HG02642 (cell line): ENCODE results near the gene MICU1.
"Not testable (repeated sequence)": the region's sequence is repeated elsewhere in the genome, so short reads cannot be mapped to it uniquely, and the experiment has no call there.

ENCODE experiments used
- ATAC-seq: cut with Tn5 transposase; IDR thresholded peaks from one replicate; pipeline ENCODE4 v1.9.1; 2021; ENCODE audit warnings: mild to moderate bottlenecking; ENCODE audit not compliant: unreplicated experiment, poor library complexity

Gene MICU1

DNA sequence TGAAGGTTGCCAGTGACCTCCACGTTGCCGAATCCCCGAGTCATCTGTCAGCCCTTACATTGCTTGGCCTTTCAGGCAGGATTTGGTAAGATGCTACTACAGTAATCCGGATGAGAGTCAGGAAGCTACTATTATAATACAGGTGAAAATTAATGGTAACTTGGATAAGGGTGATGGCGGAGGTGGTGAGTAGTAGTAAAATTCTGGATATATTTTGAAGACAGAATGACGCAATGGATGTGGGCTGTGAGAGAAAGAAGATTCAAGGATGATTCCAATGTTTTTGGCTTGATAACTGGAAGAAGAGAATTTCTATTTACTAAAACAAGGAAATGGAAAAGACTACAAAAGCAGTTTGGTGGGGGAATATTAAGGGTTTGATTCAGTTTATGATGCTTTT, 269.8 kb downstream of the MICU1 start:
- ATAC-seq, result no peak

DNA sequence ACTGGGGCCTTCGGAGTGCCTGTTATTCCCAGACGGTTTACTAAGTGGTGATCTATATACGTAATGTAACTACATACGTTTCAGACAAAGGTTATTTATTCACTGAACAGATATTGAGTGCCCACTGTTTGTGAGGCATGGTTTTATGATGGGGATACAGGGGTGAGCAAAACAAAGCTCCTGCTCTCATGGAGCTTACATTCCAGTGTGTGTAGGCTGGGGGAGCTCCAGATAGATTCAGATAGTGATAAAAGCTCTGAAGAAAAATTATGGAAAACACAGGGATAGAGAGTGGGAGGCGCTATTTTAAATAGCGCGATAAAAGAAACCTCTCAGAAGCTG, 270.7 kb downstream of the MICU1 start:
- no peak for ATAC-seq

DNA sequence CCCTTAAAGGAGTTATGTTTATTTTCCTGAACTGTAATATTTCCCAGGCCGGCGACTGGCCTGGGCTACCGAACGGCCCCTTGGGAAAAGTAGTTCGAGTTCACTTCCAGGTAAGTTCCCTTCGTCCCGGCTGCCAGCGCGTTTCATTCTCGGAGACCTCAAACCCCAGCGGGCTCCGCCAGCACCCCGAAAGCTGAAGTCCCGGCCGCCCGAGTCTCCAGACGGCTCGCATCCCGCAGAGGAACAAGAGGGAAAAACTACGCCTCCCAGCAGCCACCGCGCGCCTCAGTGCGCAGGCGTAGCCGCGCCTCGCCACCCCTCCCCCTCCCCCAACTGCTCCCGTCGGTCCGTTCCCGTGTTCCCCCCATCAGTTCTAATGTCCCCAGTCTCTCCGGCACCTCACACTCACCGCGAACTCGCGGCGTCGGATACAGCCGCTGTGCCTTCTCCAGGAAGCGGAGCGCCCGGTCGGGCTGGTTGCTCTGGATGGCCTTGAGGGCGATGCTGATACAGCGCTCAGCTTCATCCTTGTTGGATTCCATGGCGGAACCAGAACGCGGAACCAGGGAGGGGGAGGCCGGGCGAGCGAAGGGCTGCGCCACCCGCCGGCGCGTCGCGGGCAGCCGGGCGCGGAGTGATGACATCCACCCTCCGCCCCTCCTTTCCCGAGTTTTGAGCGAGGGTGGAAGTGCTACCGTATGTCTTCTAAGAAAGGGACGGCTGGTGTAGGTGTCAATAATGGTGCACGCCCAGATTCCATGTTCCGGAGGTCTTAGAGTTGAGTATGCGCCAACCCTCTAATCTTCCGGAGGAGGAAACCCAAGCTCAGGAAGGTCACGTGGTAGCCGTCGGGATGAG, 271.3 kb downstream of the MICU1 start, which contains the start of gene DNAJB12:
Gene DNAJB12 (minus strand): TSS at position 564 of the 858 bp plus-strand sequence. CDS start 22 bp downstream, at position 542.
- peak; percentile 75 for ATAC-seq

DNA sequence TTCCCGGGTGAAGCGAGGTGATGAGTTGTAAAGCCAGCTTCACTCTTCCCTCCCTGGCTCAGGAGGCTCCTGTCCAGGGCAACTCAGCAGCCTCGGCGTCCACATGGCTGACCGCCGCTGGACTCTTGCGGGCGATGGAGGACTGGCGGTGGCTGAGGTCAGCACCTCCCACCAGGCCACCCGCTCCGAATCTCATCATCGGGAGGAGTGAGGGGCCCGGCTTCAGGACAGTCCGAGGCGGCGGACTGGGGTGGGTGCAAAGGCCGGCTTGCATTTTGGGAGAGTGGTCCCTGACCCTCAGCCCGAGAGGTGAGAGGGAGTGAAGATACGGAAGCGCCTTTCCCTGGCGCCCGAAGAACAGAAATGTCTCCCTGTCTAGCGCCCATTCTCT, 271.9 kb downstream of the MICU1 start:
- peak; percentile 10 for ATAC-seq

DNA sequence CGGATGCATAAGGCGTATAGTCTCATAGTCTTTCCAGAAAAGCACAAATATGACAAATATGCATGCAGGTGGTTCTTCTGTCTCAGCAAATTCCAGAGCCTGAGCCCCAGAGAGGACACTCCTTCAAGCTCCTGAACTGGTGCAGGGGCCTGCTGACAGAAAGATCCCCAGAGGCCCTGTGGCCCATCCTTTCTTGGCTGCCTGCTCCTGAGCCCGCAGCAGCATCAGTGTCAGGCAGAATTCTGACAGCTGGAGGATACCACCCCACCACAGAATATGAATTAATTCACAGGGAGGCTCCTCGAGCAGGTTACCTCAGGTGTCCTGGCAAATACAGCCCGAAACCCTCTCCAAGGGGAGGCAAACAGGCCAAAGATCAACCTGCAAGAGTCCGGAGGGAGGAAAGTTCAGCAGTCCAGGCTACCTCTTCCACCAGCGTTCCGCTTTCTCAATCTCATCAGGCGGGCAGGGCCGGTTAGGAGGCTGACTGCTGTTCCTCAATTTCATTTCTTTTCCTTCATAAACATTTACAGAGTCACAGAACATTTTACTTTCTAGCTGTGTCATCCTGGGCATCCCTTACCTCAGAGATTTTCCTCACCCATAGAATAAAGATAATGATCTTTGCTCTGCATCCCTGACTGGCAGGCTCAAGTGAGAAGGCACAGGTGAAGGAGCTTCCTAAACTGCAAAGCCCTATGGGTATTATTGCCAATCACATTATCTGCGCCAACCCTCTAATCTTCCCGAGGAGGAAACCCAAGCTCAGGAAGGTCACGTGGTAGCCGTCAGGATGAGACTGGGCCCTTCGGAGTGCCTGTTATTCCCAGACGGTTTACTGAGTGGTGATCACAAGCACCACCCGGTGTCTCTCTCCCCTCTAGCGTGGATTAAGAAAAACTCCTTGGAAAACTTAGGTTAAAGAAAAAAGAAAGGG, 272.6 kb downstream of the MICU1 start:
- no peak for ATAC-seq

DNA sequence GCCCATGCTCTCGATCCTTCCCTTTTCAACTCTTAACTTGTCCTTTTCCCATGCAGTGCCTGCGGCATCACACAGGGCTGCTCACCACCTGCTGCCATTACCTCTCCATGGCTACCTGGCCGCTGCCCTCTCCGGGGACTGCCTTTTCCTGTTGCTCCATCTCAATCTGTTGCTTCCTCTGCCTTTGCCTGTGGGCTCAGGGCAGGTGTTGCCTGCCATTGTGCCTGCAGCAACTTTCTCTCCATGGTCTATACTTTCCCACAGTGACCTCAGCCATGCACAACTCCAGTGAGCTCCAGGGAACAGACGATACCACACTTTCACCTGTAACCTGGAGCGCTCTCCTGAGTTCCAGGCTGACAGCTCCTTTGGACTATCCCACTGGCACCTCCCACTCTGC, 274.4 kb downstream of the MICU1 start:
- ATAC-seq, result no peak

DNA sequence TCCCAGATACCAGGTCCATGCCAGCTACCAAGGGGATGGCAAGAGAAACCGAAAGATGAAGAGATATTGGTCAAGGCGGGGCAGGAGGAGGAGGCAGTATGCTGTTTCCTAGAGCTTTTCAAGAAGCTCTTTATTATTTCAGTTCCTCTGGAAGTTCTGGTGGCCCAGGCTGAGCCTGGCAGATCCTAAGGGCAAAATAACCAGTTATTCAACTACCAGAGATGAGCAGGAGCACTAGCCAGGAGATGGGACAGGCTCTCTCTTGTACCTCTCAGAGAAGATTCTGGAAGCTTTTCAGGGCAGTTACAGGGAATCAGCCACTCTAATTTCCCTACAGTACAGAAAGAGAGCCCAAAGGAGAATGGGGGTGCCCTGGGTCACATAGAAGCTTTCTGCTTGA, 276.4 kb downstream of the MICU1 start:
- no peak for ATAC-seq

DNA sequence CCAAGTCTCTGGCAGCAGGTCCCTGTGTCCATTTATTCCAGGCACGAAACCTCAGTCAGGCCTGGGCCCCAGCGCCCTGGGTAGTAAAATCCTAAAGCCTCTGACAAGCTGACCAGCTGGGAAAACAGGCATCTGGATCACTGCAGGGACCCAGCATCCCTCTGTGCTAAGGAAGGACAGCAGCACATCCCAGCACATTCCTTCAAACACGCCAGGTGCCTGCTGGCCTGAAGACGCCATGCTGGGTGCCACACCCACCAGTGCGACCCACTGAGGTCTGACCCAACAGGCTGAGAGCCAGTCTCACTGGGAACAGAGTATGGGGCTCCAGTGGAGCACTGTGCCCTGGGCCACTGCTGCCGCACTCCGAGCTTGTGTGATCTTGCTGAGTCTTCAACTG, 277.6 kb downstream of the MICU1 start:
- ATAC-seq, result no peak

DNA sequence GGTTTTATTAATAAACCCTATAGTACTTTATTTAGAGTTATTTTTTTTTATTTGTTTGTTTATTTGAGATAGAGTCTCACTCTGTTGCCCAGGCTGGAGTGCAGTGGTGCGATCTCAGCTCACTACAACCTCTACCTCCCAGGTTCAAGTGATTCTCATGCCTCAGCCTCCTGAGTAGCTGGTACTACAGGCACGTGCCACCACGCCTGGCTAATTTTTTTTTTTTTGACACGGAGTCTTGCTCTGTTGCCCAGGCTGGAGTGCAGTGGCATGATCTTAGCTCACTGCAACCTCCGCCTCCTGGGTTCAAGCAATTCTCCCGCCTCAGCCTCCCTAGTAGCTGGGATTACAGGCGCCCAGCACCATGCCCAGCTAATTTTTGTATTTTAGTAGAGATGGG, 279.8 kb downstream of the MICU1 start:
- ATAC-seq, result not testable (repeated sequence)

DNA sequence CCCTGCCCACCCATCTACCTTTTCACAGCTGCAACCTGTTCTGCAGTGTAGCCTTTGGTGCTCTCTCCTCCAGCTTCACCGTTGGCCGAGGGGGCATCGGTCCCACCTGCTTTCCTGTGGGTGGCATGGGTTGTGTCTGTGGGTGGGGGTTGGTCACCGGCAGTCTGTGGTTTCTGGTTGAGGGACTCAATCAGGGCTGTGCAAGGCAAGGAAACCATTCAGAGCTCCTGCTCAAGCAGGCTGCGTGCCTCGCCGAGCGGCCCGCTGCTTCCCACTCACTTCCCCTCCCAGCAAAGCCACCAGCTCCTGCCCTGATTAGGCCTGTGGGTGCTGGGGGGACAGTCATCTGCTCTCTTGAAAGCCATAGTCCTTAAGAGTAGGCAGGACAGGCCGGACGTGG, 280.9 kb downstream of the MICU1 start:
- no peak for ATAC-seq

DNA sequence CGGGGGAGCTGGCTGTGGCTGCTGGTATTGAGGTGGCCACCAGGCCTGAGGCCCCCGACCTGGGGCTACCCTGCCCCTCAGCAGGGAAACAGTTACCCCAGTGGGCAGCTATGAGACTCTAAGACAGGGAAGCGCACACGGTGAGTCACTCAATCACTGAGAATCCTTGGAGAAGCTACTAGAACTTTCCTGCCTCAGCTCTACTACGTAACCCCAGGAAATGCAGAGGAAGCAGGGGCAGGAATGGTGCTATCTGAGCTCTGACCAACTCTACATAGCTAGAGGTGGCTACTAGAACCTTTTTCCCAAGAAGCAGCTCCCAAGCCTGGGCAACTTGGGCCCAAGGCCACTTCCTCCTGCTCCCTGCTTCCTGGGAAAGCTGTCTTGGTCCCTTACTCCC, 283.0 kb downstream of the MICU1 start:
- no peak for ATAC-seq

DNA sequence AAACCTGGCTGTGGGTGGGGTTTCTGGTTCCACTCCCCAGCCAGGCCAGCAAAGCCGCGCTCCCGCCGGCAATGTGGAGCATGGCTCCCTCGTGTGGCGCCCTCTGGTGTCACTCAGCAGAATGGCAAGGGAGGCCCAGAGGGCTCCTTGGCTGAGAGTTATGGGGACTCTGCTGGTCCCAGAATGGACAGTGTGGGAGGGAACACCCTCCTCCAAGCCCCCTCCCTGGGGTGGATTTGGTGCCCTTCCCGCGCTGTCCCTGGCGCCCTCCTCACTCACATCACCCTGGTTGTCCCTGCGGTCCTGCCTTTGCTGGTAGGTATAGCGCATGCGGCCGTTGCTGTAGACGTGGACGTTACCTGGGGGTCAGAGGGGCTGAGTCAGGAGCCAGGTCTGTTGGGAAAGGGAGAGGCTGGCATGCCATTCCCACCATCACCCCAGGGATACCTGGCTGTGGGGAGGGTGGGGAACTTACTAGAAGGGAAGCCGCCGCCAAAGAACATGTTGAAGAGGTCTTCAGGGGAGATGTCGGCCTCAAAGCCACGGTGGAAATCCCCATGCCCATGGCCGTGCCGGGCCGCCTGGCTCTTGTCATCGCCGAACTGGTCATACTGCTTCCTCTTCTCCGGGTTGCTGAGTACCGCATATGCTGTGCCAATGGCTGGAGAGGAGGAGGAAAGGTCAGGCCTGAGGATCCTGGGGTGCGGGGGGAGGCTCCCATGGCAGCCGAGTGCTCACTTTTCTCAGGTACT, 285.2 kb downstream of the MICU1 start:
- ATAC-seq, result peak; percentile 38

DNA sequence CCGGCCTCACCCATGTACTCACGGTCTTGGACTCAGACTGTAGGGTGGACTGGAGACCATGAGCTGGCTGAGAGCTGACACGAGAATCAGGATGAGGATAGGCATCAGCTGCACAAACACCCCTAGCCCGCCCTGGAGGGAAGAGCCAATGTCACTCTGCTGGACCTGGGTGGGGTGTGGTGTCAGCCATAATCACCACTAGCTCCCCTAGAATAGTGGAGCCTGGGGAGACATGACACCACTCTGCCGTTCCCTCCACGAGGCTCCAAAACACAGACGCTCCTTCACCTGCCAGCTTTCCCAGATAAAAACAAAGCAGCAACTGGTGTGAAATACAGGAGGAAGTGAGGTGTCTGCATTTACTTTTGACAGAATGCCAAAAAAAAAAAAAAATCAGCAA, 287.7 kb downstream of the MICU1 start:
- ATAC-seq, result no peak

DNA sequence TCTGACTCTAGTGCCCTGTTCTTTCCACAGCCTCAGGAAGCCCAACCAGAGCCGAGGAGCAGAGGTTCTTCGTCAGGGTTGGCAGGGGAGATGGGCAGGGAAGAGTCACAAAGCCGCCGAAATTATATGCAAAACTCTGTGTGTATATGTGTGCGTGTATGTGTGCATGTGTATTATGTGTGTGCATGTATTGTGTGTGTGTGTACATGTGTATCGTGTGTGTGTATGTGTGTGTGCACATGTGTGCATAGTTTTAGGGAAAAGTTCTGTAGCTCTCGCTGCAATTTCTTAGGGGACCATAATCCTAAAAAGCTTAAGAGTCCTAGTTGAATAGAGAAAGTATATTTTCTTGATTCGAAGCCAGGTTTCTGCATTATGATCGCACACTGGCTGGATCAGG, 288.2 kb downstream of the MICU1 start:
- no peak for ATAC-seq

DNA sequence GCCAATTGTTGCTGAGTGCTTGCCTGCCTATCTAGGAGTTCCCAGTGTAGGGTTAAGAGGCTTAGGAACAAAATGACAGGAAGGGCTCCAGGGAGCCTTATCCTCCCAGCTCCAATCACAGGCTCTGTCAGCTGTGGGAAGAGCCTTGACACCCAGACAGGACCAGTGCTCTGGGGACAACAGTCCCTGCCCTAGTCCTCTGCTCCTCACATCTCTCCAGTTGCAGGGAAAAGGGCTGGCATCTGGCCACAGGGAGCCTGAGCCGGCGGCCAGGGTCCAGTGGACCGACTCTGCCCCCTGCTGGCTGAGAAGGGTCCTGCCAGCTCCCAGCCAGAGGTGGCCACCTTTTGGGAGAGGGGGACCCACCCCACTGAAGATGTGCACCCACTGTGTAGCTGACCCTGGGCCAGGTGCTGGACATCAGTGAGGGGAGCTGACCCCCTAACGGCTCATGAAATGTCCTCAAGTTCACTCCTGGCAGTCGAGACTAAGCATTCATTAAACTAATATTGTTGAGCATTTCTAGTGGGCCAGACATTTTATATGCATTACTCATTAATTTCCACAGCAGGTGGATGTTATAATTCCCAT, 288.7 kb downstream of the MICU1 start:
- ATAC-seq, result no peak

DNA sequence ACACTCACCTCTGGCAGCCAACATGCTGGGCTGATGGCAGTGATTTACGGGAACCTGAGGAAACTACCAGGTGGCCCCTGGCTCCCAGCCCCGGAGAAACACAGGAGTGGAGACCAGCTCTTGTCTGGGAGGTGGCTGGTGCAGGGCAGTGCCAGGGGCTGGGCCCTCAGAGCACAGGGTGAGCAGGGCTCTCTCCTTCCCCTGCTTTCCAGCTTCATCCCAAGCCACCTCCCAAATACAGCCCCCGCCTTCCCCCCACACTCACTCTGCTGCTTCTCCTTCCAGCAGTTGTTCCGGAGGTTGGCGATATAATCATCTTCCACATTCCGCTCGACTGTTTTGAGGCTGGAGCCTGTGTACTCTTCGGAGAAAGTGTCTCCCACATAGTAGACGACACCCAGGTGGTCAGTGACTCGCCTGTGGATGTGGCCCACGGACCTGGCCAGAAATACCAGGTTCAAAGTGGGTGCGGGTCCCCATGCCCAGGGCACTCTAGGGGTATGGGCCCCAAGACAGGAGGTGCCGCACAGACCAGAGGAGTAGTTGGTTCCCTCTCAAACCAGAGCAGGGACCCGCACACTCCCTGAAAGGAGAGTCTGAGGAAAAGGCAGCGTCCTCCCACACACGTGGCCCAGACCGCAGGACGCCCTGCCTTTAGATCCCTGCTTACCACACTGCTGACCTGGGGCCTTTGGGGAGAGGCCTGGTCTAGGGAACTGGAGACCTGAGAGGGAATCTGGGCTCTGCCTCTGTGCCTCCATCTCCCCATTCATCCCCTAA, 289.4 kb downstream of the MICU1 start:
- ATAC-seq, result no peak

DNA sequence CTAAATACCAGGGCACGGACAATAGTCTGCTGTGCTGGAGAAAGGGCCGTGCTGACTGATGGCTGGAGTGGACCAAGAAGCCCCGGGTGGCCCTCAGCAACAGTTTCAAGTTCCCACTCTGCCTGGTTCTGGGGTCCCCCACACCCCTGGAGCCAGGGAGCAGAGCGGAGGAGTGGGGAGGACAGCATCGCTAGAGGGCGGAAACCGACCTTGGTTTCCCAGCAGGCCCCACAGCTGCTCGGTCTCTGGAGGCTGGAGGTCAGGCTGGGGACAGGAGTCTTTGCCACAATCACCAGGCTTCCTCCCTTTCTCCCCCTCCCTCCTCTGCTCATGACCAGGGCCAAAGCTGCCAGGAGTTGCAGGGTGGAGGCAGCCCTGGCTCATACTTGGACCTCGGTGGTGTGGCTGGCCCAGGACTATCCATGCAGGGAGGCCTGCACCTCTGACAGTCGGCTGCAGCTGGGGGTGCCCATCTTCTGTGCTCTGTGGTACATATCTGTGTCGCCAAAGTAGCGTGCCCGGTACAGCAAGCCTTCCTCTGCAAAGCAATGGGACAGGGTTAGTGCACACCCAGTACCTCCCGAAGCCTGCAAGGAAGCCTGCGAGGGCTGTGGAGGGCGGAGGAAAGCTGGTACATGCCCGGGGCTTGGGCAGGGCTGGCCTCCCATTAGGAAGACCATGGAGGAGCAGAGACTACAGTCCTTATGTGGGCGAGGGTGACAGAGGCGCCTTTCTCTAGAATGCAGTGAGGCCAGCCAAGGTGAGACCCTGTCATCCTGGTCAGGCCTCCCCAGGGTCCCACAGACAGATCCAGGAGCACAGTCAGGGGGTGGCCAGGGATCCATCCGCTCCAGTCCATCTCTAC, 290.3 kb downstream of the MICU1 start:
- ATAC-seq, result peak; percentile 36

DNA sequence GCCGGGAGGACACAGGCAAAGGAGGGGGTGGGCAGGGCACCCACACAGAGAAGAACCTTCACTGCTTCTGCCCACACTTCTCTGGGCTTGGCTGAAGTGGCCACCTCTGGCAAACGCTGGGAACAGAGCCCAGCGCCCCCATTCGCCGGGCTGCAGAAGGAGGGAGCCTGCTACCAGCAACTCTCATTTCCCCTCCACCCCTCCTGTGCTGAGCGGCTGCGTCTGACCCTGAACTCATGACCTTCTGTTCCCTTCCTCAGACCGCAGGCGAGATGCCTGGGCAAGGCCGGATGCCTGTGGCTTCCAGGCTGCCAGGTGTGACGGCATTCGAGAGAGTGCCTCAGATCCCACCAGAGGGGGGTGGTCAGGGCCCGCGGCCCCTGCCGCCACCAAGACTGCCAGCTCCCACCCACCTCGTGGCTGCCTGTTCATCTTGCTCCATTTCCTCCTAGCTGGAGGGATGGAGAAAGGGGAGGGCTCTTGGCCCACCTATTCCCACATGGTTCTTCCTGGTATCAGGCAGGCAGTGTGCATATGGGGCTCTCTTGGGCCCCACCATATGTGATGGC, 291.0 kb downstream of the MICU1 start:
- peak; percentile 59 for ATAC-seq
